GM21423 (cell line): Measurements from ENCODE around the gene TFAM.
"Not testable (repeated sequence)": the region's sequence is repeated elsewhere in the genome, so short reads cannot be mapped to it uniquely, and the experiment has no call there.

Source experiments
- ATAC-seq: cut with Tn5 transposase; IDR thresholded peaks from one replicate; pipeline ENCODE4 v1.9.1; 2021; ENCODE audit warnings: mild to moderate bottlenecking, moderate library complexity; ENCODE audit not compliant: unreplicated experiment

TFAM gene

DNA sequence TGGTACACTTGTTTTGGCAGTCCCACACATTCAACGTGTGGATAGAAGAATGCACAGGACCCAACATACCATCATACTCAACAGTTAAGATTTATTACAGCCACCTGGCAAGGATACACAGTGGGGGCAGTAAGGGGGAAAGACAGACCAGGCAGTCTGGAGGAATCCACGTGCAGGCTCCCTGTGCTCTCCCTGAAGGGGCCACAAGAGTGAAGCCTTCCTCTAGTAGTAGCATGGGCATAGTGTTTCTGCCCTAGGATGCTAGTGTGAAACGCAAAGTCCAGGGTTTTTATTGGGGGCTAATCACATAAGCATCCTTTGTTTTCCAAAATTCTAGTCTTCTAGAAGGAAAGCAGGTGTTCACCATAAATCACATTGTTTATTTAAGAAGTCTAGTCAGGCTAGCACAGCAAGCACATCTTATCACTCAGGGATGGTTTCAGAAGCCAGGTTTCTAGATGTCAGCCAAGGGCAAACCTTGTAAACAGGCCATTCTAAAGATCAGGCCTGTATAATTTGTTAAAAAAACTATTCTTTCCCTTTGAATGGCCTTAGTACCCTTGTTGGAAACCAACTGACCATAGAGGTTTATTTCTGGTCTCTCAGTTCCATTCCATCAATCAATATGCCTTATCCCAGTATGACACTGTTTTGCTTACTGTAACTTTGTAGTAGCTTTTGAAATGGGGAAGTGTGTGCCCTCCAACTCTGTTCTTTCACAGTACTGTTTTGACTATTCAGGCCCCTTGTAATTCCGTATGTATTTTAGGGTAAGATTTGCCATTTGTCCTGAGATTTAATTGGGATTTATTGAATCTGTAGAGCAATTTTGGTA is 12.4 kb upstream of the TFAM start:
- ATAC-seq: peak; percentile 67

DNA sequence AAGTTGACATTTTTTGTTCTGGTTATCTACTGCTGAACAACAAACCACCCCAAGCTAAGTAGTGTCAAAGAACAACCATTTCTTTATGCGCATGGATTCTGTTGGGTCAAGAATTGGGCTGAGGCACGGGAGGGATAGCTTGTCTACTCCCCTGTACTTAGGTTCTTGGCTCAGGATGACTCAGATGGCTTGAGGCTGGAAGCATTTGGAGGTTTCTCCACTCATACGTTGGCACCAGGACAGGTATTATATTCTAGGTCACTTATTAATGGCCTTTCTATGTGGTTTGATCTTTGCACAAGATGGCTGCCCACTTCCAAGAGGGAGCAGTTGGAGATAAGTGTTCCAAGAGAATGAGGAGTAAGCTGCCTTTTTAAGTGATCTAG is 11.8 kb upstream of the TFAM start:
- no peak for ATAC-seq

DNA sequence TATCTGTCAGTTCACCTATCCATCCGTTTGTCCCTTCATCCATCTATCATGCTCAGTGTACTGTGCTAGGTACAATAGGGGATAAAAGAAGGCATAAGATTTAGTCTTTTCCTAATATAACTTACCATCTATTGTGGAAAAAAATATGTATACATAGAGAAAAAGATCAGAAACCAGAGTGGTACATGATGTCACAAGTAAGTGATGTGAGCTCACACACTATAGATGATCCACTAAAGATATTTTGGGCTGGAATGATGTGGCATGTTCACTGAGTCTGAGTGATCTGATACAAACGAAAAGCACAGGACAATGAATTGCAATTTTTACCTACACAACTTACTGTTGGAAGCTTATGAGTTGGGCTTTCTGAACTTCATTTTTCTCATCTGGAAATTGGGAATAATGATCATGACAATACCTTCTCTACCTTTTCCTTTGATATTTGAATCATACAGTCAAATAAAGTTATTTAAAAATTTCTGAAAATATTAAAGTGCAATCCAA is 2.7 kb upstream of the TFAM start:
- ATAC-seq: no peak

DNA sequence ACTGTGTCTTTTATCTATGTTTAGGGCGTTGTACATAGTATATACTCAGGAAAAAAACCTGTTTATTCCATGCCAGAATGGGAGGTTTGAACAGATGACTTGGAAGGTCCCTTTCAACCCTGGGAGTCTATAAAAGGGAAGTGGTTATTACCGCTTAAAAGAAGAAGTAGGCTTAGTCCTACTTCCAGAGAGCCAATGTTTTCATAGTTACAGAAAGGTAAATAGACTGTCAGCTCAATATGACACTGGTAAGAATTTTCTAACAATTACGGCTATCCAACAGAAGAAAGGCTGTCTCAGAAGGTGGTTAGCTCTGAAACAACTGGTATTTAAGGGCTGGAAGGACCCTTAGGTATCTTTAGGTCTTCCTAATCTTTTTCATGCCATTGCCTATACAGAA is 1.1 kb upstream of the TFAM start:
- peak; percentile 57 for ATAC-seq

DNA sequence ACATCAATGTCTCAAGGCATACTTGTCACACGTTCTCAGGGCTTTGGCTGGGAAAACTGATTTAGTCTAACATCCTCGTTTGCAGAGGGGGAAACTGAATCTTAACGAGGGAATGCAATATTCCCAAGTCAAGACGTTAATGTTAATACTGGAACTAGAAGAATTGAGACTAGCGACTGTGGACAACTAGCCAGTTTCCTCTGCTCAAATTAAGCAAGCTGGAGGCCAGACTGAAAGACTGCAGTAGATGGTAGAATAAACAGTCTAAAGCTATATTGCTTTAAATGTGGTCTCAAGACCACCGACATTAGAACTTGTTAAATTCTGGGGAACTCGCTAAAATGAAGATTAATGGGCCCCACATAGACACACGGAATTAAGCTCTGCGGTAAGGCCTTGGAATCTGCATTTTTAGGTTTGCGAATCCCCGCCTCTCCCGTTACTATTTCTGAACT is 639 bp upstream of the TFAM start:
- ATAC-seq: no peak

DNA sequence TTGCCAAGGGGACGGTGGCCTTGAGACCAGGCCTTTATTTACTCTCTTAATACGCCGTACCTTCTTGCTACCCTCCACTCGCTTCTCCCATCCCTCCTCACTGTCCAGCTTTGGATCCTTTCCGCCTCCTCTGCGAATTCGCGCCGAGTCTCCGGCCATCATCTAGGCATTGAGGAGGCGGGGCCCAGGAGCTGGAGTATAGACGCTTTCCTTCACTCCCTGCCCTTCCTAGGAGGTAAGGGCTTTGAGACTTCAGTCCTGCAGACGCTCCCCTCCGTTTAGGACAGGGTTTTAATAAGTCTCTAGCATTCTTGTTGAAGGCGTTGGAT is 538 bp downstream of the TFAM start:
- ATAC-seq: peak; percentile 2

DNA sequence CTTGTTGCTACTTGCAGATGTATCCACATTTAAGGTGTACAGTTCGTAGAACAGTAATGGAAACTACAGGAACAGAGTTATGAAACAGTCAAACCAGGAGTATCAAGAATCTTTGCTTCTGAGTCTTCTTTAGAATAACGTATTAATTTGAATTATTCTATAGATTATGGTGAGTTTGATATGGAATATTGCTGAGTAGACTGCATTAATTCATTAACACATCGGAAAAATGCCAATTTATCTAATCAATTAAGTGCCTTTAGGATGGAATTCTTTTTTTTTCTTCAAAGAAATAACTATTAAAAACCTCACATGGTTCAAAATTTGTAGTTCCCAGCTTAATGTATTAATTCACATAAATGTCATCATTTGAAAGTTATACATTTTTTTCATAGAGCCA is 3.8 kb downstream of the TFAM start:
- no peak for ATAC-seq

DNA sequence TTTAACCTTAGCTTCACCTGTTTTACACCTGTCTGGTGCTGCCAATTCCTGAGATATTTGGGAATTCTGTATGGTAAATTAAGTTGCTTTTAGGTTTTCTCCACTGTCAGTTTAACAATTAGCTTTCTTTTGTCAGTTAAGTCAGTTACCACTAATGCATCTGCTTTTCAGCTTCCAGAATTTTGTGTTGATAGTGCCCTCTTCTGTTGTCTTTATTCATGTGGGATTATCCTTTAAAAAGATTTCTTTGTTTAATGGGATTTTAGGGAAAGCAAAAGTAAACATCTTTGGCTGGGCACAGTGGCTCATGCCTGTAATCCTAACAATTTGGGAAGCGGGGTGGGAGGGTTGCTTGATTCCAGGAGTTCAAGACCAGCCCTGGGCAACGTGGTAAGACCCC is 8.1 kb downstream of the TFAM start:
- ATAC-seq: no peak

DNA sequence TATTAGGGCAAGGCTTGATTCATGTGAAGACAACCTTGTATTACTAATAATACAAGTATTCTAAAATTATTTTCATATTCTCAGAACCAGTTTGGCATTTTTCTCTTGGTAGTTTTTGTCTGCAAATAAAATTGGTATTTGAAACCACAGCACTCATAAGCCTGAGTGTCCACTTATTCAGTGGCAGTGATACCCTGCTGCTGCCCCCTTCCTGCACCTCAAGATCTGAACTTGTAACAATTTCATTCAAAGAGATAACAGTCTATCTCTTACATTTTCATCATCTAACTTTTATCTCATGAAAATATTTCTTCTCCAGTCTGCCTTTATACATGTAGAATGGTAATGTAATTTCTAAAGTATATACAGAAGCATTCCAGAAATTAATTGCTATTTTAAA is 9.3 kb downstream of the TFAM start:
- no peak for ATAC-seq

DNA sequence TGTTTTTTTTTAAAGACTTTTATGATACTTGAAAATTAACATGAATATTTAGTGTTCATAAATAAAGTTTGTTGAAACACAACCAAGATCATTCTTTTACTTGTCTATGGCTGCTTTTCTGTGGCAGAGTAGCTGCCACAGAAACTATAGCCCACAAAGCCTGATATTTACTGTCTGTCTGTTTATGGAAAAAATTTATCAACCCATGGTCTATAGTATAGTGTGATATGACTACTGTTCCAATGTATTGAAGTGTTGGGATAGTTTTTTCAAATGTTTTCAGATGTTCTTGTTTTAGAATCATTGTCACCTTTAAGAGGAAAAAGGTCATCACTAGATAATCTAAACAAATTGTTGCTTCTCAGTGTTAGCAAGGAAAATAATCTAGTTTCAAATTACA is 10.8 kb downstream of the TFAM start:
- ATAC-seq: no peak

DNA sequence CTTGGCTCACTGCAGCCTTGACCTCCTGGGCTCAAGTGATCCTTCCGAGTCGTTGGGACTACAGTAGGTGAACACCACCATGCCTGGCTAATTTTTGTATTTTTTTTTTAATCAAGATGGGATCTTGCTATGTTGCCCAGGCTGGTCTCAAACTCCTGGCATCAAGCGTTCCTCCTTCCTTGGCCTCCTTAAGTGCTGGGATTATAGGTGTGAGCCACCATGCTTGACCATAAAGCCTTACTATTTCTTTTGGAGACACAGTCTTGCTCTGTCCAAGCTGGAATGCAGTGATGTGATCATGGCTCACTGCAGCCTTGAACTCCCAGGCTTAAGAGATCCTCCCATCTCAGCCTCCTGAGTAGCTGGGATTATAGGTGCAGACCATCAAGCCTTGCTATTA is 12.6 kb downstream of the TFAM start:
- no peak for ATAC-seq

DNA sequence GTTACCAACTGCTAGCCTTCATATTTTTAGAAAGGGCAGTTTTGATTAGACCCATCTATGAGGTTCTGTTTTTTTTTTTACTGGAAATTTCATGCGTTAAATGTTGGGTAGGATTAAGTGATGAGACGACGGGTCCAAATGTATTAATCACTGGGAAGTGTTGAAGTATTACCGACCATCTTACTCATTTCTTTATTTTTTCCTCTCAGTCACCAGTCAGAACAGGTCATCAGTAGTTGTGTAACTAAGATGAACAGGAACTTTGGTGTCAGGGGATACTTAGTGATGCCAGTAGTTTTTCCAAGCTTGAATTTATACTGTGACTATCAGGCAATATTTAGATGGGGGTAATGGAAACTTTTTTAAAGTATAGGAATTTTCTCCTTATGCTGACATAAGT is 14.2 kb downstream of the TFAM start:
- ATAC-seq: no peak

DNA sequence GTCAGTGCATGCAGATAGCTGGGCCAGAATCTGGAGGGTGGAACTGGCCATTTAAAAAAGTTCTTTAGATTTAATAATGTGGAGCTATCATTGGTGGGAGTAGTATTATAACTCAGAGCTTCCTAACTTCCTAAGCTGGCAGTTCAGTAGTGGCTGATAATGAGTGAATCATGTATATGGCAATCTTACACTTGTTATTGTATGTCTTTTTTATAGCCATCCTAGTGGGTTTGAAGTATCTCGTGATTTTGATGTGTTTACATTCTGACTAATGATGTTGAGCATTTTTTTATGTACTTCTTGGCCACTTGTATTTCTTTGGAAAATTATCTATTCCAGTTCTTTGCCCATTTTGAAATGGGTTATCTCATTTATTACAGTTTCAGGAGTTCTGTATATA is 15.4 kb downstream of the TFAM start:
- no peak for ATAC-seq

DNA sequence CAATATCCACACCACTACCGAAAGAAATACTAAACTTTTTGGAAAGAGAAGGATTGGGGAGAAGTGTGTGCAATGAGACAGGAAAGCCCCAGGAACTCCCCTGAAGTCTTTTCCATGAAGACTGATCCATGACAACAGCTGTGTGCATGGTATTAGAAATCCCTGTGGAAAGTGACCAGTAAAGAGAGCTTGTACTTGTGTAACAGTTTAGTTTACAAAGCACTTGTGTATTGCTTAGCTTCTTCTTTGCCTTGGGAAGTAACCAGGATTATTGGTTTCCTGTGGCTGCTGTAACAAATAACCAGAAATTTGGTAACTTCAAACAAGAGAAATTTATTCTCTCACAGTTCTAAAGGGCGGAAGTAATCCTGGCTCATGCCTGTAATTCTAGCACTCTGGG is 18.8 kb downstream of the TFAM start:
- ATAC-seq: no peak

DNA sequence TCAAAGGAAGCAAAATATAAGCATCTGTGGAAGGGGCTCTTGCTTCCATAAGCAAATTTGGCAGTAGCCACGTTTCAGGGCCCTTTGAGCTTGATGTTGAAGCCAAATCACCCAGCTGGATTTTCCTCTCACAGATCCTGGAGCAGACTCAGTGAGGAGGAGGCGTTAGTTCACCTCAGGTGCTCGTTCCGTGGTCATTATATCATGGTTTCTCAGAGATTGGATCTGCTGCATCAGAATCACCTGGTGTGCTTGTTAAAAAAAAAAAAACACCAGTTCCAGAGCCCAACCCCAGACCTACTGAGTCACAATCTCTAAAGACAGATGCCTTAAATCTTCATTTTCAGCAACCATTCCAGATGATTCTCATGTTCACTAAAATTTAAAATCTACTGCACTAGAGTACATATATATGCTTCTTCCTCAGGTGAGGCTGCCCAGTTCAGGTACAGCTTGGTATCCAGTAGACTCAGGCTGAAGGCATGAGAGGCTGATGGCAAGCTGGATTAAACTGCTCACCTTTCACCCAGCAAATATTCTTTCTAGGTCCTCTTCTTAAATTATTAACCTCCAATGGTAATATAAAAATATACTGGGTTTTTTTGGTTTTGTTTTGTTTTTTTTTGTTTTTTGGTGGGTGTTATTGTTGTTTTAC is 24.9 kb downstream of the TFAM start:
- ATAC-seq: no peak

DNA sequence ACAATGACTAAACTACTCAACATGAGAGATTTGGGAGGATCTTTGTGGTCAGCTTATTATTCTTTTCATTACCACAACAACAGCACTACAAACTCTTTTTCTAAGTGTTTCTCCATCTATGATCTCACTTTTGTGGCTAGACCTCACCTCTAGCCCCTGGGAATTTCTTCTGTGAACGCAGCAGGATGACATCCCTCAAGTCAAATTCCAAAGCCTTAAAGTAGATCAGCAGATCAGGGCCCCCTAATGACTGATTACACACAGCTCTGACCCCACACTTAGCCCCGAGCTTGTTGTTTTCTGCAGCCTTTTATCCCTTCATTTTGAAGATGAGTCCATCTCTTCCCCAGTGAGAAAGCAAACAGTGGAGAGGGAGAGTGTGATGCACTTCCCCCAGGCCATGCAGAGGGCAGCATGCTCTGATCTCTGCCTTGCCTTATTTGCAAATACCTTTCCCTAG is 27.3 kb downstream of the TFAM start:
- ATAC-seq: no peak

DNA sequence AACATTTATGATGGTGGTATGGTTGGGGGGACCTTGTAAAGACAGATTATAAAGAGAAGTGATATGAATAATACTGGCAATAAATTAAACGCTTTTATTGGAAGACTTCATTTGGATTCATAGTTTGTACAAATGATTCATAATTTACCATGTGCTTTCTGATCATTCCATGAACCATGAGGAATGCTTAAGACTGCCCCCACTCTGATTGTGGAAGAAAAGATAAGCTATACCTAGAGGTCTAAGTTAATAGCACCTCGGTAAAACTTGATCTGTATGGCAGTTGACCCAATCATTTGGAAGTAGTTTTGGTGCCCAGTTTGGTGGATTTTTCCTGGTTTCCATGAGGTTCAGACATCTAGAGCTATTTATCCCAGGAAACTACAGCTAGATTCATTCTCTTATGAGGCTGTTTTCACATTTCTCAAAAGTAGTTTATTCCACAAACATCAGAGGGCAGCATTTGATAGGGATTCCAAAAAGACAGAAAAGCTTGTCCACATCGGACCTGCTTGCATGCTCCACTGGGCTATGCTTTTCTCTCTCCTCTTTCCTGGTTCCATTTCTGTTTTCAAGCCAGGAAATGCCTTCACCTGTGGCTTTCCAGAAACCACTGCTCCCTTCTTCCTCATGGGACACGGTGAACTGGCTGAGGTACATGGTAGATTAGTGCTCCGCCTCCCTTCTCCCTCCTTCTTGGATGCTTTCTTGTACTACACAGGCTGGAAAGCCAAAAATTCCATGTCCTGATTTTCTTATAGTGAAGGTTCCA is 29.2 kb downstream of the TFAM start:
- ATAC-seq: no peak

DNA sequence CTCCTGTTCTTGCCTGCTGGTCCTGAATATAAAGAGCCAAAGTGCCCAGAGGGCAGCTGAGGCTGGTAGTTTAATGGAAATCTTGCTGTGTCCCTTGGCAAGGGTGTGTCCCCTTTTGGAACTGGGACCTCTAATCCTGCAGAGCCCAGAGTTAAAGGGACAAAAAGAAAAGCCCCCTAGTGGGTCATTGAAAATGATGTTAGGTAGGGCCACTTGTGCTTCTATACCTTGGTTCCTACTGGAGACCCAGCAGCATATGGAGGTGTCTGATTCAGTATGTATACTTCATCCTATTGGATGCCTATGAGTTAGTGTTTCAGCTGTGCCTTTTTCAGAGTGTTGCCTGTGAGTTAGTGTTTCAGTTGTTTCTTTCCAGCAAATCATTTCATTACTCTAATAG is 30.5 kb downstream of the TFAM start:
- no peak for ATAC-seq

DNA sequence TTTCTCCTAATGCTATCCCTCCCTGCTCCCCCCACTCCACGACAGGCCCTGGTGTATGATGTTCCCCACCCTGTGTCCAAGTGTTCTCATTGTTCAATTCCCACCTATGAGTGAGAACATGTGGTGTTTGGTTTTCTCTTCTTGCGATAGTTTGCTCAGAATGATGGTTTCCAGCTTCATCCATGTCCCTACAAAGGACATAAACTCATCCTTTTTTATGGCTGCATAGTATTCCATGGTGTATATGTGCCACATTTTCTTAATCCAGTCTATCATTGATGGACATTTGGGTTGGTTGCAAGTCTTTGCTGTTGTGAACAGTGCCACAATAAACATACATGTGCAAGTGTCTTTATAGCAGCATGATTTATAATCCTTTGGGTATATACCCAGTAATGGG is 32.7 kb downstream of the TFAM start:
- ATAC-seq: not testable (repeated sequence)

DNA sequence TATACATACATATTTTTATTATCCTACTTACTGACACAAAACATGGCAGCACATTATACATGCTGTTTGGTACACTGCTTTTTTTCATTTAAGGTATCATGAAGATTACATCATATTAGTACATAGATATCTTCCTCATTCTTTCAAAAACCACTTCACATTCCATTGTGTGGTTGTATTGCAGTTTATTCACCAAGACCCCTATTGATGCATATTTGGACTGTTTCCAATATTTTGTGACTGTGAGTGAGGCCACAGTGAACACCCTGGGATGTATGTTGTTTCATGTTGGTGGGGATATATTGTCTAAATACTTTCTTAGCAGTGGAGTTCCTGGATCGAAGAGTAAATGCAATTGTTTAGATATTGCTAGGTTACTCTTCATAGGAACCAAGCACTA is 39.0 kb downstream of the TFAM start:
- ATAC-seq: no peak

DNA sequence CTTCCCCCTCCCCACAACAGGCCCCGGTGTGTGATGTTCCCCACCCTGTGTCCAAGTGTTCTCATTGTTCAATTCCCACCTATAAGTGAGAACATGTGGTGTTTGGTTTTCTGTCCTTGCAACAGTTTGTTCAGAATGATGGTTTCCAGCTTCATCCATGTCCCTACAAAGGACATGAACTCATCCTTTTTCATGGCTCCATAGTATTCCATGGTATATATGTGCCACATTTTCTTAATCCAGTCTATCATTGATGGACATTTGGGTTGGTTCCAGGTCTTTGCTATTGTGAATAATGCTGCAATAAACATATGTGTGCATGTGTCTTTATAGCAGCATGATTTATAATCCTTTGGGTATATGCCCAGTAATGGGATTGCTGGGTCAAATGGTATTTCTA is 43.2 kb downstream of the TFAM start:
- not testable (repeated sequence) for ATAC-seq

DNA sequence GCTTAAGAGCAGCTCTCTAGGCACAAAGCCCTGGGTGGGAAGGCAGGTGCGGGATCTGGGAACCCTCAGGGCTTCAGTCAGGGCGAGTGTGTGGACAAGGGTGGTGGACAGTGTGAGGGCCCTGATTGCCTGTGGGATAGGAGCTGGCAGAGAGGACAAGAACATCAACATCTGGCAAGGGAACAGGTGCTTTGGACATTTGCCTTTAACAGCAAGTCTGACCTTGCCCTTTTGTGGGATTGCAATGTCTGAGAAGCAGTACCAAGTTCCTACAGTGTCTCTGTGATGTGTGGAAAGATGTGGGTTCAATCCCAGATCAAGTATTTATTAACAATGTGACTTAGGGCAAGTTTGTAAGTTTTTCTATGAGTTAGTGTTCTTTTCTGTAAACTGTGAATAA is 46.7 kb downstream of the TFAM start:
- no peak for ATAC-seq
